ENCODE data around the gene KIAA0586.
A peak's percentile ranks its signal among the peaks of the same experiment; 100 is the strongest.
"Not testable (repeated sequence)": the region's sequence is repeated elsewhere in the genome, so short reads cannot be mapped to it uniquely, and the experiment has no call there.

KIAA0586 gene

GRCh38 chr14:58427281-58428117 is at the start of gene KIAA0586, which contains the start of gene TIMM9:
KIAA0586 (plus strand) TSS chr14:58427719; CDS start chr14:58428265, 546 bp downstream.
TIMM9 (minus strand) TSS chr14:58427531; CDS start chr14:58411945, 15,586 bp downstream.
- peak; percentile 97 for DNase-seq (ENCODE audit: low spot score)

DNA sequence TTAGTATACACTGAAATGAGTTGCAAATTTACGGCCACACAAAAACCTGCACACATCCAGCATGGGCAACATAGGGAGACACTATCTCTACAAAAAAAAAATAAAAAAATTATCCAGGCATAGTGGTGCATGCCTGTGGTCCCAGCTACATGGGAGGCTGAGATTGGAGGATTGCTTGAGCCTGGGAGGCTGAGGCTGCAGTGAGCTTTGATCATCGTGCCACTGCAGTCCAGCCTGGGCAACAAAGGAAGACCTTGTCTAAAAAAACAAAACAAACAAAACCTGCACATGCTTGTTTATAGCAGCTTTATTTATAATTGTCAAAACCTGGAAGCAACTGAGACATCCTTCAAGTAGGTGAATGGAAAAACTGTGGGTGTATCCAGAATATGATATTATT is 36.7 kb upstream of the KIAA0586 start:
- DNase-seq (ENCODE audit: low spot score) = no peak

GRCh38 chr14:58395562-58395811 is 32.0 kb upstream of the KIAA0586 start:
- DNase-seq (ENCODE audit: low spot score) = no peak

GRCh38 chr14:58395812-58396788 is 31.4 kb upstream of the KIAA0586 start, which contains the start of gene TOMM20L:
TOMM20L (plus strand) TSS chr14:58395930; CDS start chr14:58395958, 28 bp downstream.
- peak; percentile 48 for DNase-seq (ENCODE audit: low spot score)

DNA sequence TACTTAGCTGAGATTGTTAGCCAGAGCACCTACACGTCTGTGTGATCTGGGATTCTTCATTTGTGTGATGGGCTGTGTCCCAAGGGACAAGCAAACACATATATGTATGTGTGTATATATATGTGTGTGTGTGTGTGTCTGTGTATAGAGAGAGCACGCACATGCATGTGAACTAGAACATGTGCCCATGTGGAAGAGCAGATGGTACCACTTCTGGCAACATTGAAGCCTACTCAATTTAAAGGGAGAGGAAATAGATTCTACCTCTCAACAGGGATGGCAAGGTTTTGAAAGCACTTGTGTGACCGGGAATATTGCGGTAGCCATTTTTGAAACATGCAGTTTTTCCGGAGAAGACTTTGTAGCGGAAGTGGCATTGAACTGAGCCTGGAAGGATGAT is 30.4 kb upstream of the KIAA0586 start:
- peak; percentile 22 for DNase-seq (ENCODE audit: low spot score)

GRCh38 chr14:58398495-58398894 is 29.0 kb upstream of the KIAA0586 start:
- no peak for DNase-seq (ENCODE audit: low spot score)

- DNase-seq (ENCODE audit: low spot score) = no peak
Measured at GRCh38 chr14:58398895-58399294, 28.6 kb upstream of the KIAA0586 start.

DNA sequence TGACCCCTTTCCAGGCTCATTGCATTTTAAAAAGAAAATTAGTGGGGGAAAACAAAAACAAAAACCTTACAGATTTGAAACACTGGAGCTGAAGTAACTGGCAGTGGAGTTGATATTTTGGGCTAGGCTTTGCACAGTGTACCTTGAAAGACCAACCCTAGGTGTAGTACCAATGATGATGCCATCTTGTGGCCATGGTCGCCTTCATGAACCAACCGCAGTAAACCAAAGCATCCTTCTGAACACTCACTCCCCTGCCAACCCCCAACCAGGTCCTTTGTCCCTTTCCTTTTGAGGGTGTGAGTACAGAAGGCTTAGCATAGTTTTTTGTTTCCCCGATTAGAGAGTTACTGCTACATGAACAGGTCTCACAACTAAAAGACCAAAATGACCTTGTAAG is 25.9 kb upstream of the KIAA0586 start:
- DNase-seq (ENCODE audit: low spot score) = no peak

- peak; percentile 59 for DNase-seq (ENCODE audit: low spot score)
Measured at GRCh38 chr14:58408681-58409215, 18.8 kb upstream of the KIAA0586 start.

DNA sequence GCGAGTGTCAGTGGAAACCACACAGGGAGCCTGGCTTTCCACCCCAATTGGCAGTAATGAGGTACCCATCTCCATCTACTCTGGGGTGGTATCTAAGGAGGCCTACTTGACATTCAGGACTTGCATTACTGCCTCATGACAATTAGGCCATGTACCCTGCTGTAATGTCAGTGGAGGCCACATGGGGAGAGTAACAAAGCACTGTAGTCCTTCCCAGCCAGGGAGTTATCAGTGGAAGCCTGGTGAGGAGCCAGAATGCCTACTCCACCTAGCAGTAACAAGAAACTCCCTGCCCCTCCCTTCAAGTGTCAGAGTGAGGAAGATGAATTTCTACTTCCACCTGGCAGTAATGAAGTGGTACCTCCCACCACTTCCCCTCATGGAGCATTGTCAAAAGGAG is 12.7 kb upstream of the KIAA0586 start:
- no peak for DNase-seq (ENCODE audit: low spot score)

- DNase-seq (ENCODE audit: low spot score) = no peak
Measured at GRCh38 chr14:58415636-58416547, 11.6 kb upstream of the KIAA0586 start.

- DNase-seq (ENCODE audit: low spot score) = not testable (repeated sequence)
Measured at GRCh38 chr14:58416934-58417333, 10.6 kb upstream of the KIAA0586 start.

- DNase-seq (ENCODE audit: low spot score) = peak; percentile 78
Measured at GRCh38 chr14:58426670-58427280, 744 bp upstream of the KIAA0586 start.

DNA sequence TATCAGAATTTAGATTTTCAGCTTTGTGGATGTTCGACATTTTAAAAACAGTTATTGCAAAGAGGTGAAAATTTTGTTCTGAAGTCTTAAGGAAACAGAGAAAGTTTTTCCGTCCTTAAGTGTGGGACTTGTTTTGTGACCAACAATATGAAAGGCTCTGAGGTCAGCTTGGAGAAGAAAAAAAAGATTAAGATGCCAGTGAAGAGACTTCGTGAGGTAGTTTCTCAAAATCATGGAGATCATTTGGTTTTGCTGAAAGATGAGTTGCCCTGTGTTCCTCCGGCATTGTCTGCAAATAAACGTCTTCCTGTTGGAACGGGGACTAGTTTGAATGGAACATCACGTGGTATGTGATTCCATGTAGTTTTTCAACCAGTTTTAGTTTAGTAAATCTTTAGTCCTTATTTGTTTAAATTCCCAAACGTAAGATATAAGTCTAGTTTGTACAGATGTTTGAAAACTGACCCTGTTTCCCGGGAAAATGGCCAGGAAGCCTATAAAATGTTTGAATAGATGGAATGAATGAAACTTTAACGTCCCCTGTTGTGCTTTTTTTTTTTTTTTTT is 682 bp downstream of the KIAA0586 start:
- peak; percentile 36 for DNase-seq (ENCODE audit: low spot score)

GRCh38 chr14:58430156-58430555 is 2.6 kb downstream of the KIAA0586 start:
- DNase-seq (ENCODE audit: low spot score) = no peak

DNA sequence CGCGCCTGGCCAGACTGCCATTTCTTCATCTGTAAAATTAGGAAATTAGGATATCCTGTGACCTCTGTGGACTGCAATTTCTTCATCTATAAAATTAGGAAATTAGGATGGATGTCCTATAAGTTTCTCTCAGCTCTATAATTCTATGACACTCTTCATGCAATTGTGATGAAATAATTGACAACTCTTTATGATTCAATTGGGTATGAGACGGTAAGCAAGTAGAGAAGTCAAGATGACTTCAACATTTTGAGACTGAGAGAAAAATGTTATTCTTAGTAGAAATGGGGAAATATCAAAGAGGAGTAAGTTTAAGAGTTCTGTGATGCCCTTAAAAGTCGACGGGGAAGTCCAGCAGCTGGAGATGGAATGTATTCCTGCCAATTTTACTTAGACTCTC is 12.0 kb downstream of the KIAA0586 start:
- DNase-seq (ENCODE audit: low spot score) = no peak

- no peak for DNase-seq (ENCODE audit: low spot score)
Measured at GRCh38 chr14:58444627-58445026, 17.1 kb downstream of the KIAA0586 start.

GRCh38 chr14:58455593-58456265 is 28.2 kb downstream of the KIAA0586 start:
- no peak for DNase-seq (ENCODE audit: low spot score)

DNA sequence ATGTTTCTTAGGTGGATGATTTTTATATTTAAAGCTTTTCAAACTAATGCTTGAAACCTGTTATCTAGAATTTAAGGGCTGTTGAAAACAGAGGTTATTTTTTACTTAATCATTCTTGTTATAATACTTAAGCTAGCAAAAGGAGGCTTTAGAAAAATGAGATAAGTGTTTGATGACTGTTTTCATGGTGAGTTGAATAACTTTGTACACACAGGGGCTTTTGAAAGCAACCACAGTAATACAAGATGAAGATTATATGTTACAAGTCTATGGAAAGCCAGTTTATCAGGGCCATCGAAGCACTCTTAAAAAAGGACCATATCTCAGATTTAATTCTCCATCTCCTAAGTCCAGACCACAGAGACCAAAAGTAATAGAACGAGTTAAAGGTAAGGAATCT is 33.3 kb downstream of the KIAA0586 start:
- DNase-seq (ENCODE audit: low spot score) = no peak

- DNase-seq (ENCODE audit: low spot score) = no peak
Measured at GRCh38 chr14:58463147-58463546, 35.6 kb downstream of the KIAA0586 start.
